NCI-H2196 (cell line): ENCODE measurements around the gene FRMD1.

Source experiments
- DNase-seq: peaks from one replicate; lab custom pipeline; 2025; ENCODE audit not compliant: unreplicated experiment; lab: John Stamatoyannopoulos, UW

The FRMD1 gene

GRCh38 chr6:168012431-168013249 is 66.4 kb downstream of the FRMD1 start:
- no peak for DNase-seq

GRCh38 chr6:168011291-168011690 is 67.7 kb downstream of the FRMD1 start:
- DNase-seq = no peak

GRCh38 chr6:168009331-168009730 is 69.7 kb downstream of the FRMD1 start:
- no peak for DNase-seq

- peak; percentile 44 for DNase-seq
Measured at GRCh38 chr6:168007592-168008338, 71.2 kb downstream of the FRMD1 start.

GRCh38 chr6:168005796-168006195 is 73.2 kb downstream of the FRMD1 start:
- DNase-seq = no peak

- no peak for DNase-seq
Measured at GRCh38 chr6:168004945-168005344, 74.1 kb downstream of the FRMD1 start.

- DNase-seq = no peak
Measured at GRCh38 chr6:168004023-168004422, 75.0 kb downstream of the FRMD1 start.
